BE2C (cell line): ENCODE measurements around the gene ARHGAP30.

Source experiments
- DNase-seq: peaks from one replicate; pipeline ENCODE4 v3.0.0-alpha.2; 2020
- H3K27me3 ChIP-seq: fragments of 250-450 bp; sonication (Bioruptor Pico); 2 replicates; pipeline ENCODE4 v1.5.1; 2020; ENCODE audit warnings: mild to moderate bottlenecking
- H3K36me3 ChIP-seq: fragments of 250-450 bp; sonication (Bioruptor Pico); 2 replicates; pipeline ENCODE4 v1.5.1; 2020; ENCODE audit warnings: mild to moderate bottlenecking
- H3K4me1 ChIP-seq: fragments of 250-450 bp; sonication (Bioruptor Pico); 2 replicates; pipeline ENCODE4 v1.5.1; 2020
- H3K4me3 ChIP-seq: 2 replicates; pipeline ENCODE4 v1.5.1; 2011; ENCODE audit warnings: low read depth, low read length
- H3K9me3 ChIP-seq: fragments of 250-450 bp; sonication (Bioruptor Pico); 2 replicates; pipeline ENCODE4 v1.5.1; 2020
- CTCF ChIP-seq: IDR thresholded peaks from 2 replicates; pipeline ENCODE4 v1.5.1; 2012; ENCODE audit warnings: mild to moderate bottlenecking, low read depth, low read length

Gene ARHGAP30

GRCh38 chr1:161054232-161054631 lies 15.5 kb downstream of the ARHGAP30 start:
- Histone ChIP-seq H3K9me3 (no peaks in the 10 kb centered on the region; the same call in 1 of the 2 replicates), H3K4me3 (no peak overlapping the region), H3K27me3 (peaks cover 7% of the 10 kb centered on the region), H3K4me1 (no peaks in the 10 kb centered on the region), H3K36me3 (no peaks in the 10 kb centered on the region)
- DNase-seq: no peak
- TF ChIP-seq CTCF: no peak

GRCh38 chr1:161052899-161053298 lies 16.8 kb downstream of the ARHGAP30 start:
- H3K4me3 ChIP-seq: no peak overlapping the region
- no peak for TF ChIP-seq CTCF
- no peaks in the 10 kb centered on the region for H3K4me1 ChIP-seq
- no peak for DNase-seq
- no peaks in the 10 kb centered on the region; the same call in 1 of the 2 replicates for H3K9me3 ChIP-seq
- H3K36me3 ChIP-seq: no peaks in the 10 kb centered on the region
- peaks cover 7% of the 10 kb centered on the region for H3K27me3 ChIP-seq

GRCh38 chr1:161051219-161051618 lies 18.5 kb downstream of the ARHGAP30 start:
- Histone ChIP-seq H3K4me3 (no peak overlapping the region), H3K9me3 (no peaks in the 10 kb centered on the region; the same call in 1 of the 2 replicates), H3K27me3 (peaks cover 2% of the 10 kb centered on the region), H3K4me1 (no peaks in the 10 kb centered on the region), H3K36me3 (no peaks in the 10 kb centered on the region)
- DNase-seq: no peak
- no peak for TF ChIP-seq CTCF

GRCh38 chr1:161048949-161049722 lies 20.6 kb downstream of the ARHGAP30 start:
- H3K27me3 ChIP-seq: no peaks in the 10 kb centered on the region
- no peak for DNase-seq
- no peaks in the 10 kb centered on the region; the same call in 1 of the 2 replicates for H3K9me3 ChIP-seq
- no peak overlapping the region for H3K4me3 ChIP-seq
- TF ChIP-seq CTCF: no peak
- H3K4me1 ChIP-seq: no peaks in the 10 kb centered on the region
- H3K36me3 ChIP-seq: no peaks in the 10 kb centered on the region

GRCh38 chr1:161047436-161048420 lies 22.0 kb downstream of the ARHGAP30 start:
- no peak for TF ChIP-seq CTCF
- Histone ChIP-seq H3K4me1 (no peaks in the 10 kb centered on the region), H3K4me3 (no peak overlapping the region), H3K9me3 (no peaks in the 10 kb centered on the region; the same call in 1 of the 2 replicates), H3K36me3 (peaks cover 4% of the 10 kb centered on the region), H3K27me3 (no peaks in the 10 kb centered on the region)
- no peak for DNase-seq
